Activated naive CD4-positive, alpha-beta T cell (primary cell): Measurements from ENCODE around the gene COX10.
"Not testable (repeated sequence)": the region's sequence is repeated elsewhere in the genome, so short reads cannot be mapped to it uniquely, and the experiment has no call there.

Experiments
- DNase-seq, 4 experiments: peaks; one replicate each; lab custom pipeline; 2025; lab: John Stamatoyannopoulos, UW

COX10 gene

DNA sequence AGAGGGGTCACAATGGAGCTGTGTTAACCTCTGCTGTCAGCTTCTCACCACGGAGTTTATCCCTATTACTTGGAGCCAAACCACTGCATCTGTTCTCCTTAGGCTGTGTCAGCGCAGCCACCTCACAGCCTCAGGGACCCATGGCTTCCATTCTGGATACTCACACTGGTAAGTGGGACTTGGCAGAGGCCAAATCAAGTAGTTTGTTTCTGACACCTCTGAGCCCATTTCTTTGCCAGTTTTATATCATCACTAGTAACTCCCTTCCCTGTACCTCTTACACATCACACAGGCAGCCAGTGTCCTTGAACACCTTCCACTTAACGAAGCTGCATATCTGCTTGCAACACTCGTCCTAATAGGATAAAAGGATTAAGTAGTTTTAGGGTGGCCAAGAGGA, 108.5 kb downstream of the COX10 start:
- DNase-seq: not testable (repeated sequence)

DNA sequence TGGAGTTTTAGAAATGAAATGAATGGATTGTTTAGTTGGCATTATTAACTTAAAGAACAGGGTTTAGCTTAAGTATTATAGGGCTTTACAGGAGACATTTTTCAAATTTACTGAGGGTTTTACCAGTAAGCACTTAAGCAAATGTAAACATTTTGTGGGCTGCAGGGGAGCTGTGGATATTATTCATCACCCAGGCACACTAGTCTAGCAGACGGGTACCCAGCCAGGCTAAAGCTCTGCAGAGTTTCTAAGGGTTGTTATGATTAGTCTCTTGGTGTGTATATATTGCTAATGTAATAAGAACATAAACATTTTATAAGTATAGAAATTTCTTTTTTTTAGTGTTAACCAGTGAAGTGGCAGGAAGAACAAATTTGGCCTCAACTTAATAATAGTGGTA, 110.6 kb downstream of the COX10 start:
- DNase-seq: not testable (repeated sequence)

DNA sequence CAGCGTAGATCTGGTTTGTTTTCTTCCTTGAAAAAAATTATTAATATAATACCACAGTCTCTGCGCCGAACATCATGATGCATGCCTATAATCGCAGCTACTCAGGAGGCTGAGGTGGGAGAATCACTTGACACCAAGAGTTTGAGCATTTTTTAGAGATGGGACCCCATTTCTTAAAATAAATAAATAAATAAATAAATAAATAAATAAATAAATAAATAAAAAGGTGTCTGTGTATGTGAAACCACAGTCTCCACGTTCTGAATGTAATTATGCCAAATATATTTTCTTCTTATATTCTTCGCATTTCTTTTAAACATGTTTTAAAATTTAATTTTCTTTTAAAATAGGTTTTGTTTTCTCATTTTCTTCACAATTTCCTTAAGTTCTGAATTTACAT, 112.8 kb downstream of the COX10 start:
- not testable (repeated sequence) for DNase-seq

DNA sequence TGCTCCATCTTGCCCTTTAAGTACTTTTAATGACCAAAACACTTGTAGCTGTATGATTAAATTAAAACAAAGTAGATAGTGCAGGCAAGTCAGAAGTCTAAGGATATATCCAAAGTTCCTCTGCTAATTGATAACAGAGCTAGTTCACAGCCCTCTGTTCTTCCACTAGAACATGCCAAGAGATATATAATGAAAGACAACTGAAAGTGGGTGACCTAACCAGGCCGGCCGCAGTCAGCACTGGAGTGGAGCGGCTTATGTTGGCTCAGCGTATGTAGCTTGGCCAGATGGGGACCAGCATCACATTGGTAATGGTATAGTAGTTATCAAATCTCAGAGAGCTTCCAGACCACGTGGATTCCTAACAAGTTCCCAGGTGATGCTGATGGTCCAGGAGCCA, 115.2 kb downstream of the COX10 start:
- not testable (repeated sequence) for DNase-seq

DNA sequence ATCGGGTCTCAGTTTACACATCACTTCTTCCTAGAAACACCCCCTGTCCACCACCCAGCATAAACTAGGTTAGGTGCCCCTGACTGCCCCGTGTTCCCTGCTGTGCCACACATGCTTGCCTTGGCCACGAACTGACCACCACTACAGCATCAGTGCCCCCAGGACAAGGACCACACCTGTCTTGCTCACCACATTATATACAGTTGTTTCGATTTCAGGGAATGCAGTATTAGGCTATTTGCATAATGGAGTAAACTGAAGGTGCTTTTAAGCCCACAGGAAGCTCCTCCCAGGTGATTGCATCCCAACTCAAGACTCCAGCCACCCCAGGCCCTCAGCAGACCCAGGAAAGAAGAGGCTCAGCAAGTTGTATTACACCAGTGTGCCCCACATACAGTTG, 117.1 kb downstream of the COX10 start:
- not testable (repeated sequence) for DNase-seq

DNA sequence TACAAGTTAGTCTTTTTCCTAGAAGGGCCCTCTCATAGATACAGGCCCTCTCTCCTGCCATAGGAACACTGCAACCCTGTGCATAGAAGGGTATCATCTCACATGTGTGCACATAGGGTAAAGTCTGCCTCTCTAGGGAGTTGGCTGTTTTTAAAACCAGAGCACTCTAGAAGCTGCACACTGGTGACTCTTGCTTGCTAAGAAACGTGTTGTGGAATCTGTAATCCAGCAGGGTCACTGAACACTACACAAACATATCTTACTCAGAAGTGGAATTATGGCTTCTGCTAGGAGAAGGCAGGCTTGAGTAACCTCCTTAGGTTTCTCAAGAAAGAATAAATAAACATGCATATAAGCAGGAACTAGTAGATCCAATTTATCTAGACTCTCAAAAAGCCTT, 121.5 kb downstream of the COX10 start:
- not testable (repeated sequence) for DNase-seq

DNA sequence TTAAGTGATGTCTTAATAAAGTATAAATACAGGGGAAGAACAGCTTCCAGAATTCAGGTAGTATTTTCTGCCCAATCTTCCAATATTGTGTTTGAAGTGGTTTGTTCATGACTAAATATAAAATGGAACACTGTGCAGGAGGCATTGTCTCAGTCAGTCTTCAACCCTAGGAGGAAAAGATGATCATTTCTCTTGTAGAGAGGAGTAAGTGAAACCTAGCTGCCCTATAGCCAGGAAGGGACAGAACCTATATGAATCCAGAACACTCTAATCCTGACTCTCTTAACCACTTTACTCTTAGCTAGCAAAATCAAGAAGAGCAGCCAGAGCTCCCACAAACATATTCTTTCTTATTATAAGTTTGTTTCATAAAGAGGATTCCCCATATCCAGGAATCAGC, 122.2 kb downstream of the COX10 start:
- not testable (repeated sequence) for DNase-seq

DNA sequence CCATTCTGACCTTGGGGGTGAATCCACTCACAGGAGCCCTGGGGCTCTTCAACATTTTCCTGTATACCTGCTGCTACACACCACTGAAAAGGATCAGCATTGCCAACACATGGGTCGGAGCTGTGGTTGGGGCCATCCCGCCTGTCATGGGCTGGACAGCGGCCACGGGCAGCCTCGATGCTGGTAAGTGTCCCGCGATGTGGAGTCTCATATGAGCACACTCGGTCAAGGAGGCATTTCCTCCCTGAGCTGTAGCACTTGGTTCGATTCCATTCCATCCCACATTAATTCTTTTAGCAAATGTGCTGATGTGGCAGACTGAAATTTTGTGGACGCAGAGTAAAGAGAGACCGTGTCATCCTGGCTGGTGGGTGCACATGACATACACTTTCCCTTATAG, 122.7 kb downstream of the COX10 start:
- not testable (repeated sequence) for DNase-seq

DNA sequence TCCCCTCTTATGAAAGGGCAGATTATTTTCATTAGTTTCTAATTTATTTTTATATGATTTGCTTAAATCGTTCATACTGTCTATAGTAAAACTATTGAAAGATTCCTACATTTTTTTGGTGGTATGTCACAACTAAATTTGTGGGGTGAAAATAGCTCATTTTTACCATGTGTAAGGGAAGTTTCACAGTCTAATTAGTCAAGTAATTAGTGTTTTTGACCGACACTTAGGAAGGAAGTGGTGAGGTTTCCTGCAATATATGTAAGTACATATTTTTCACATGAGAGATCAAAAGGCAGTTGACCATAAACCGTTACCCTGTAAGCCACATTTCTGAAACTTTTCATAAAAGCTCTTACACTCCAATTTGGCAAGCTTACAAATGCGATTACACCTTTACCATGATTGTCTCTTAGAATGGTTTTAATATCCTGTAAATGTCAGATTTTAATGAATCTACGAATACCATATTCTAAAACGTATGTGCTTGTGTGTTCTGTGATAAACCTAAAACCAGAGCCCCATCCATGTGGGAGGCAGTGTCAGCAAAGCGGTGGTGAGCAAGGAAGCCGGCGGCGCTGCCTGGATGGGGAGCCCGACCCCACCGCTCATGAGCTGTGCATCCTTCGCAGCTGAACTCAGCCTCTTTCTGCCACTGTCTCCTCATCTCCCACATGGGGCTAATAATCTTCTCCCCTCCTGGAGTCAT, 123.5 kb downstream of the COX10 start:
- DNase-seq: not testable (repeated sequence)

DNA sequence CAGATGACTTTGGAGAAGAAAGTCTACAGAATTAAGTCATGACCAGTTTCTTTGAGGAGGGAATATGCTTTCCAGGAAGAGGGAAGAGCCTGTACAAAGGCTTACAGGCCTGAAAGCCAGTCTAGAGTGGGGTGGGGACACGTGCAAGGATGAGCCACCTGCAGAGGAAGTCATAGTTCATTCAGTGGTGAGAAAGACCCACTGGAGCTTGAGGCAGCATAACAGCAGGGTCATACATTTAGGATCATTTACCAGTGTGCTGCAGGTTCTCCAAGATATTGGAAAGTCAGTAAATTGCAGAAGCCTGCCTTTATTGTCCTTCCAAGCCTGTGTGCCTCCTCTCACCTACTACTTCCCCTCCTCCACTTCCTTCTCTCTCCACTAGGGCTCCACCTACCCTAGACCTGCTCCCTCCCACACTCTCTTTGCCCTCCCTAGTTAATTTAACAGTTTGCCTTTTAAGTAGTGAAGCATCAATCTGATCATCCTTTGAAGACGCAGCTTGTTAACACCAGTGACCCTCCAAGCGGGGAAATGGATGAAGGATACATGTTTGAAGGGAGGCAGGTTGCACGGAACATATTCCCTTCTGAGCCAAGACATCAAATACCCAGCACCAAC, 127.2 kb downstream of the COX10 start:
- DNase-seq: no peak

DNA sequence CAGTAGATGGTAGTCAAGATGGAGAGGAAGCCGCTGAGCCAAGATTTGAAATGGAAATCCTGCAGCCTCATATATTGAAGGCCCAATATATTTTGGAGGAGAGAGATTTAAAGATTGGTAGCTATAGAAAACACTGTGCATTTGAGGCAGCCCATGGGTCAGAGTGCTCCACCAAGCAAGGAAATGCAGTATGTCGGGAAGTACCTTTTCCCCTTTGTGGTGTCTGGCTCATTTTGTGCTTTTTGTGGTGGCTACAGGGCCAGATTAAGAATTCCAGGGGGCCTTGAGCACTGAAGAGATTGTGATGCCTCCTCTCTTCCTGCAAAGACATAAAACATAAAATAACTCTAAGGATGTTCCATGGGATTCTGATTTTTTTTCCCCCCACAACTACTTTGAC, 127.8 kb downstream of the COX10 start:
- DNase-seq: no peak

DNA sequence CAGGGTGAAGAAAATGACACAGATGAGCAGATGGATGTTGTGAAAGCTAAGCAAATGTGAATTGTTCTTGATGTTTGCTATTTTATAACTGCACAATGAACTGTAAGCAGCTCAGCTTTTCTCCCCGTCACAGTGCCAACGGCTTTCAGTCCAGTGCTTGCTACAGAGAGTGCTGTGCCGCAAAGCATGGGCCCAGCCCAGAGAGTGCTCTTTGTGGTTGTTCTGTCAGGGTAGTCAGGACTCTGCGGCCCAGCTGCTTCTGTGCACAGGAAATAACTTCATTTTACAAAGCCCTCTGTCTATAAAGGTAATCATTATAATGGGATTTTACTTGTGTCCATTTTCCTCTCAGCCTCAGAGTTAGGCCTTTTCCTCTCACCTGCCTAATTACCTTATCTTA, 128.3 kb downstream of the COX10 start:
- peak in 1 of 4 experiments; percentile 25 for DNase-seq

DNA sequence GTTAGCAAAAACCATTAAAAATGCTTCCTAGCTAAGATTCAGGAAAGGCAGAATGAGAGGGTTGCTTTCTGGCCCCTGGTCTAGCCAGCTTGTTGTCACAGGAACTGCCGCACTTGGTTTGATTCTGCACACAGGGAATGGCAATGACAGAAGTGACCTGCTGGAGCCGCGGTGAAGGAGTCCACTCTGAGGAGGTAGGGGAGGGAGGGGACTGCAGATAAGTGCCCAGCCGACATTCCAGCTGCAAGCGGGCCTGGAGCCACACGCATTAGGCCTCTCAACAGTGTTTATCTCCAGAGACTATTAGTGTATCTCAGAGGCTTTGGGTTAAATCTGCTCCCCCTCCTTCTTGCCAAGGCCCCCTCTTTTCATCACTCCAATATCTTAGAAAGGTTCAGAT, 128.7 kb downstream of the COX10 start:
- no peak for DNase-seq

DNA sequence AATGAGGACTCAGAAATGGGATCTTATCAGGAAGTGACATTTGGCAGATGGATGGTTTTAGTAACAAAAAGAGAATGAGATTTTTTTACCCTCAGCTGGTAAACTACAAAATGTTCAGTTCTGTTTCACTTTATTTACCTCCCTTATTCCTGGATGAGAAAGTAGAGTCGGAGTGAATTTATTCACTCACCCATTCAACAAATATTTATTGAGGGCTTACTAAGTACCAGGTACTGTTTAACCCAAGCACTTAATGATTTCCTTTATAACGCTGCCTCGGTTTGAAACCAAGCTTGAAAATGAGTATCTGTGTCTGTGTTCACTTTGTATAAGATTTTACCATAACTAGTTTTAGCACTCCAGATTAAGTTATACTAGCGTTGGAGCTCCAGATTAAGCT, 129.3 kb downstream of the COX10 start:
- DNase-seq: no peak

DNA sequence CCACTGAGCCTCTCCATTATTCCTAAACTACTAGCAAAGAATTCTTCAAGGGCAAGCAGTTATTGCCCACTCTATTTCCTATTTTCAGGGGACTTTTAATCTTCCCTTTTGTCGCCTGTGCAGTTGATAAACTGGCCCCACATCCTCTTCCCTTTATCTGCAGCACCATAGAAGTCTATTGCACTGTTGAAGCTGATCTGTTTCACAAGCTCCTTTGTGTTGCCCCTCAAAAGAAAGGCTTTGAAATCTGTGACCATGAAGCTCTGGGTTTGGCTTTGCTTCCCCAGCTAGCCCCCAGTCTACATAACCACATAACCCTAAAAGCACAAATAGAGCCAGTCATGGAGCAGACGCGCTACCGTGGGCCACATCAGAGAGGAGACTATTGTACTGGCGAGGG, 130.3 kb downstream of the COX10 start:
- DNase-seq: no peak

DNA sequence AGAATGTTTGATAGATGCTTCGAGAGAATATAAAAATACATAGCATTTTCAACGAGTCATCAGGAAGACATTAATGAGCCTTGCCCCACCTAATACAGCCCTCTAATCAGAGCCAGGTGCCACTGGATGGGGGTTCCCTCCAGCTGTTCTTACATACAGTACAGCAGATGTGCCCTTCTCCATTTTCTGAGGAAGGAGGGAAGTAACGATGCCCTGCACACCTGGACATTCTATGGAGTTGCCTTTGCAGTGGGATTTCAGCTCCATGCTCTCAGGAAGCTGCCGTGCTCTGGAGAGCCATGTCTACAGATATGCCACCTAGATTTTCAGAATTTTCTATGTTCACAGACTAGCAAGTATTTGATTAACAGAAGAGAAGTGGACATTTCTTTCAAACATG, 131.1 kb downstream of the COX10 start:
- DNase-seq: no peak

DNA sequence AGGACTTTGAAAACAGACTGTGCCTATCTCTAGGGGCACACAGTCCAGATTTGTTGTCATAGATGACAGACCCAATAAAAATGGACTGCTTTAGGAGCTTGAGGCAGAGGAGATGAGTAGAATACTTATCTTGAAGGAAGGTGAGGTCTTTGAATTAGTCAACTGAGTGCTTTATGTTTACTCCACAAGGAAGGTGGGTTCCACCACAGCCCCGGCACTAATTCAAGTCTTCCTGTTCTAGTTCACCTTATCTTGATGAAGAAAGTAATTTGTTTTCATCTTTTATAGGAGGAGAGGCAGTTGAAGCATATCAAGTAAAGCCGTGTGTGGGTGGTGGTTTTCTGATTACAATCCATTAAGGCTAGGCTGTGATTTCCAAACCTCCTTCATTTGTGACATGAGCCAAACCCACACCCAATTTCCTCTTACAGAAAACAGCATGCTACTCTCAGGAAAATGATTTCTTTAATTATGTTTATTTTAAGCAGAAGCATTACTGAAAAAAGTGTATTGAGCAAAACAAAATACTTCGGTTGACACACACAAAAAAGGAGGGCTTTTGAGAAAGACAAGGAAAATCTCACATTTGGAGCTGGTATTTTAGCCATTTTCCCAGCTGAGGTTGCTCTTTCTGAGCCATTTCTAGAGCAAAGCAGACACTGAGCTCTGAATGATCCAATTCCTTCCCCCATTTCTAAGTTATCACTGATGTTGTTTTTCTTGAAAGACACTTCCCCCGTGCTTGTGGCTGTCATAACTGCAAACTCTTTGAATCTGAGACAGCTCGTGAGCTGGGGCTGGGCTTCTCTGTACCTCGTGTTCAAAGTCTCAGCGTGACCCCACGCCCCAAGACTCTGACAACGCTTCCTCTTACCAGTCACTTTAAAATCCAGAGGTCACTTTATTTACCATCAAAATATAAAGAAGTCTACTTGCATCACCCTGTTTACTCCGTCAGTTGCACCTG, 132.0 kb downstream of the COX10 start:
- DNase-seq: peak in 2 of 4 experiments; percentile 24 to 47

DNA sequence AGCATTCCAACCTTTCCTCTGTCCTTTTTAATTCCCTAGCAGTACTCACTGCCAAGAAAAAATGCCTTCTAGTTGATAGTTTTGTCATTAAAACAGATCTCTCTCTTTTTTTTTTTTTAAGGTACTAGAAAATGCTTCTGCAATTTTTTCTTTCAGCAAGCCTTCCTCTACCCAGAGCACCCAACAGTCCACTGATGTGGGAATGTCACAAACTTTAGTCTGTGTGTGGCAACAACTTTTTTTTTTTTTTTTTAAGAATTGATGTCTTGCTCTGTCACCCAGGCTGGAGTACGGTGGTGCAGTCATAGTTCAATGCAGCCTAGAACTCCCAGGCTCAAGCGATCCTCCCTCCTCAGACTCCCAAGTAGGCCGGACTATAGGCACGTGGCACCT, 132.7 kb downstream of the COX10 start:
- no peak for DNase-seq

DNA sequence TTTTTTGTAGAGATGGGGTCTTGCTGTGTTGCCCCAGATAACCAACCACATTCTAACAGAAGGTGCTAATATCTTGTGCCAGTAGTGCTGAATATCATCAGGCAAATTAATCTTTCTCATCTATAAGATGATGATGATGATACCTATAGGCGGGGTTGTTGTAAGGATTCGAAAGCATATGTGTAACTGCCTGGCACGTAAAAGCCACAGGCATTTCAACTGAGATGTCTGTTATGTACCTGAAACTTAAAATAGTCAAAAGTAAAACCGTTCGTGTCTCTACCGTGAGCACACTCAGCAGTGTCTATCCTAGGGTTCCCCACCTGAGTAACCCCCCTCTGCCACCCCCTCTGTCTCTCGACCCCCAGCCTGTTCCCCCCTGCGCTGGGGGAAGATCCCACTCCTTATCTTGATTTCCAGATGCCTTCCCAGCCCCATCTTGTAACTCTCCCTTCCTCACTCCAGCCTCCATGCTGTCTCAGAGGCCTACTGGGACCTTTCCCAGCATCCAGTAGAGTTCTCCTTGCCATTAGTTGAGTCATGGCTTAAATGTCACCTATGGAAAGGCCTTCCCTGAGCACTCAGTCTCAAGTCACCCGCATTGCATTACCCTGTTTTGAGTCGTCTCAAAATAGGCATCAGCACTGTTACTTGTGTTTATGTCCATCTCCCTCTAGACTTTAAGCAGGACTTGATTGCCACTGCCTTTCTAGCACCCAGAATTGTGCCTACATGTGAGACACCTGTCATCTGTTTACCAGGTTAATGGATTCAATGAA, 133.3 kb downstream of the COX10 start:
- no peak for DNase-seq

DNA sequence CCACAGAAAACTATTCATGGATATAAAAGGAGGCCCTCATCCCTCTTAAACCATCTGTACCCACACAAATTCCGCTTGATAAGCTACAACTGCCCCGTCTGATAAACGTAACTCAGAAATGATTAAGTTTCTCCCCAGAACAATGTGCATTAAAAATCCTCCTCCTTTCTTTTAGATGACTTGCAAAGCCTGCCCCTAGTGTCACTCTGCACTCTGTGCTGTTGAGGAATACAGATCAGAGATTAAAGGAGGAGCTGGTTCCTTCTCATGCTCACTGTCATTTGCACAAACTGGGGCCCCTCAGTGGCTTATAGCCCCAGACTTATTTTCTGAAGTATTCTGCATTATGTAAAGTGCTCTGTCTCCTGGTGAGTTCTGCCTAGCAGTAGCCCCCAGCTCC, 134.1 kb downstream of the COX10 start:
- DNase-seq: peak in 1 of 4 experiments; percentile 23

DNA sequence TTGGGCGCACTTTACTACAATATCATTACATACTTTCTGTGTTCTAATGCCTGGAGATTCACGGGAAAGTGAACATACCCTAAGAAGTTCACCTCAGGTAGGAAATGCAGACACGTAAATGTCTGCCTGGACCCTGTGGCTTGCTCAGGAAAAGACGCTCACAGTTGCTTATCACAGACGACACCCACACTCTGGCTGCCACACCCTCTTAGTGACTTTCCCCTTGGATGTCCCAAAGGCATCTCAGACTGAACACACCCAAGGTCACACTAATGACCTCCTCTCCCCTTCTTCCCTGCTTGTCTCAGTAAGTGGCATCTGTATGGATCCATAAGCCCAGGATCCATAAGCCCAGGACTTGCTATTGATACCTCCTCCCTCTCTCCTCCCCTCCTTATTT, 134.8 kb downstream of the COX10 start:
- no peak for DNase-seq

DNA sequence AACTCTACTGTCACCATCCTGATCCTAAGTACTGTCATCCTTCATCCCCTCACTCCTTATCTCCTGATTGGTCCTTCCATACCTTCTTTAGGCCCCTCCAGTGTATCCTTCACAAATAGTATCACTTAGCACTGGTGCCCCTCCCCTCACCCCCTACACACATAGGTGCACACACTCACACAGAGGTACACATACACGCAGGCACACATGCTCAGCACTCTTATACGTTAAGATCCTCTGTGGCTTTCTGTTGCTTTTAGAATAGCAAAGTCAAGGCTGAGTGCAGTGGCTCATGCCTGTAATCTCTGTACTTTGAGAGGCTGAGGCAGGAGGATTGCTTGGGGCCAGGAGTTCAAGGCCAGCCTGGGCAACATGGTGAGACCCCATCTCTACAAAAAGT, 135.2 kb downstream of the COX10 start:
- DNase-seq: no peak
